SK-N-MC (cell line): ENCODE results near the gene CD38.

ENCODE experiments used
- EZH2 ChIP-seq: fragments of 200-600 bp; sonication (generic); IDR thresholded peaks from one replicate; pipeline ENCODE4 v1.6.1; 2017; ENCODE audit warnings: antibody characterized with exemption
- POLR2AphosphoS5 ChIP-seq: IDR thresholded peaks from 2 replicates; pipeline ENCODE4 v1.6.1; 2012; ENCODE audit warnings: mild to moderate bottlenecking, low read depth, low read length, borderline replicate concordance

DNA sequence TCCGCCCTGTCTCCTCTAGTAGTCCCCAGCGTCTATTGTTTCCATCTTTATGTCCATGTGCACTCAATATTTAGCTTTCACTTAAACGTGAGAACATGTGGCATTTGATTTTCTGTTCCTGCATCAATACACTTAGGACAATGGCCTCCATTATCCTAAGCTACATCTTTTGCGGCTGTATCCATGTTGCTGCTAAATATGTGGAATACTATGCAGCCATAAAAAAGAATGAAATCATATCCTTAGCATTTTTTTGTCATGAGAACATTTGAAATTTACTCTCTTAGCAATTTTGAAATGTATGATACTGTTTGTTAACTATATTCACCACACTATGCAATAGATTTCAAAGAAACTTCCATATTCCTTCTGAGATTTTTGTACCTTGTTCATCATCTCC lies 19.8 kb upstream of the CD38 start:
- TF ChIP-seq POLR2AphosphoS5 (no peak), EZH2 (no peak)
